OCI-LY1 (cell line): Measurements from ENCODE around the gene FAM184A.

Source experiments
- H2AFZ ChIP-seq: fragments of 200-600 bp; sonication (generic), shearing (Covaris generic); 2 replicates; pipeline ENCODE4 v1.6.0; 2014; ENCODE audit warnings: antibody characterized with exemption, mild to moderate bottlenecking, low read length
- H3F3A ChIP-seq: fragments of 200-600 bp; sonication (generic), shearing (Covaris generic); 2 replicates; pipeline ENCODE4 v1.6.0; 2014; ENCODE audit warnings: mild to moderate bottlenecking, antibody characterized with exemption, low read length, moderate library complexity; ENCODE audit not compliant: insufficient read depth
- H3K27ac ChIP-seq: fragments of 200-600 bp; sonication (generic); 2 replicates; pipeline ENCODE4 v1.5.1; 2014; ENCODE audit warnings: low read length, mixed run types, mild to moderate bottlenecking, low read depth; ENCODE audit not compliant: poor library complexity, severe bottlenecking
- H3K27me3 ChIP-seq: fragments of 200-600 bp; sonication (generic); 2 replicates; pipeline ENCODE4 v1.6.0; 2014; ENCODE audit warnings: antibody characterized with exemption, mild to moderate bottlenecking, low read length, moderate library complexity; ENCODE audit not compliant: insufficient read depth
- H3K36me3 ChIP-seq: fragments of 200-600 bp; sonication (generic); 2 replicates; pipeline ENCODE4 v1.6.1; 2014; ENCODE audit warnings: mild to moderate bottlenecking, antibody characterized with exemption, low read length, moderate library complexity, mixed read lengths; ENCODE audit not compliant: insufficient read depth
- H3K4me1 ChIP-seq: fragments of 200-600 bp; sonication (generic); 2 replicates; pipeline ENCODE4 v1.5.1; 2014; ENCODE audit warnings: mild to moderate bottlenecking, low read length, moderate library complexity; ENCODE audit not compliant: insufficient read depth, severe bottlenecking
- H3K4me2 ChIP-seq: fragments of 200-600 bp; sonication (generic), shearing (Covaris generic); 2 replicates; pipeline ENCODE4 v1.6.1; 2014; ENCODE audit warnings: low read length
- H3K4me3 ChIP-seq: fragments of 200-600 bp; sonication (generic); 2 replicates; pipeline ENCODE4 v1.5.1; 2014; ENCODE audit warnings: low read length, low read depth, mild to moderate bottlenecking, mixed read lengths; ENCODE audit not compliant: poor library complexity, severe bottlenecking
- H3K79me2 ChIP-seq: fragments of 200-600 bp; shearing (Covaris generic); 2 replicates; pipeline ENCODE4 v1.6.1; 2016; ENCODE audit warnings: mixed run types, low read length, mixed read lengths; ENCODE audit not compliant: insufficient read depth
- H3K9ac ChIP-seq: fragments of 200-600 bp; sonication (generic), shearing (Covaris generic); 2 replicates; pipeline ENCODE4 v1.6.1; 2014; ENCODE audit warnings: mild to moderate bottlenecking, low read length, mixed read lengths
- H3K9me2 ChIP-seq: fragments of 200-600 bp; sonication (generic), shearing (Covaris generic); 2 replicates; pipeline ENCODE4 v1.6.1; 2014; ENCODE audit warnings: low read depth, mild to moderate bottlenecking, low read length, mixed read lengths
- H3K9me3 ChIP-seq: fragments of 200-600 bp; shearing (Covaris generic); 2 replicates; pipeline ENCODE4 v1.6.1; 2014; ENCODE audit warnings: low read length, mixed read lengths
- H4K20me1 ChIP-seq: fragments of 200-600 bp; sonication (generic), shearing (Covaris generic); 2 replicates; pipeline ENCODE4 v1.6.0; 2016; ENCODE audit warnings: mild to moderate bottlenecking, low read length; ENCODE audit not compliant: insufficient read depth
- CTCF ChIP-seq: fragments of 200-600 bp; sonication (generic), shearing (Covaris generic); IDR thresholded peaks from 2 replicates; pipeline ENCODE4 v1.5.1; 2017; ENCODE audit warnings: mild to moderate bottlenecking, antibody characterized with exemption, low read length, moderate library complexity, mixed read lengths
- EZH2 ChIP-seq: fragments of 200-600 bp; sonication (generic), shearing (Covaris generic); IDR thresholded peaks from 2 replicates; pipeline ENCODE4 v1.8.0; 2017; ENCODE audit warnings: borderline replicate concordance, mixed run types, mild to moderate bottlenecking, antibody characterized with exemption, low read length, moderate library complexity, mixed read lengths

FAM184A gene

GRCh38 chr6:119112812-119113530 is 34.5 kb upstream of the FAM184A start:
- H3K4me2 ChIP-seq, result no peak overlapping the region
- H3K4me3 ChIP-seq, result no peak overlapping the region
- H3K9me2 ChIP-seq, result no peaks in the 10 kb centered on the region
- H3K4me1 ChIP-seq, result peaks cover 8% of the 10 kb centered on the region
- no peaks in the 10 kb centered on the region for H4K20me1 ChIP-seq
- no peaks in the 10 kb centered on the region for H3K9me3 ChIP-seq
- H3K9ac ChIP-seq, result no peak overlapping the region
- no peak overlapping the region for H3K27ac ChIP-seq
- no peaks in the 10 kb centered on the region for H3F3A ChIP-seq
- TF ChIP-seq EZH2, result no peak
- no peaks in the 10 kb centered on the region for H3K36me3 ChIP-seq
- no peak overlapping the region for H2AFZ ChIP-seq
- H3K79me2 ChIP-seq, result no peaks in the 10 kb centered on the region
- peaks cover 3% of the 10 kb centered on the region; the same call in 1 of the 2 replicates for H3K27me3 ChIP-seq

- Histone ChIP-seq H4K20me1 (no peaks in the 10 kb centered on the region), H2AFZ (peak overlapping the region; percentile 48; the same call in 1 of the 2 replicates), H3K9ac (no peak overlapping the region), H3K4me2 (no peak overlapping the region), H3K4me3 (no peak overlapping the region), H3K36me3 (no peaks in the 10 kb centered on the region), H3K27ac (no peak overlapping the region), H3K79me2 (no peaks in the 10 kb centered on the region), H3K9me2 (no peaks in the 10 kb centered on the region), H3K27me3 (no peaks in the 10 kb centered on the region), H3K9me3 (no peaks in the 10 kb centered on the region), H3F3A (no peaks in the 10 kb centered on the region), H3K4me1 (peaks cover 8% of the 10 kb centered on the region)
- TF ChIP-seq EZH2 (no peak), CTCF (peak; percentile 70)
These were observed 32.4 kb upstream of the FAM184A start for GRCh38 chr6:119110601-119111548.

- H3K9me2 ChIP-seq, result no peaks in the 10 kb centered on the region
- H3K9ac ChIP-seq, result no peak overlapping the region
- no peaks in the 10 kb centered on the region for H3K79me2 ChIP-seq
- H3K27me3 ChIP-seq, result no peaks in the 10 kb centered on the region
- H3K9me3 ChIP-seq, result no peaks in the 10 kb centered on the region
- peaks cover 8% of the 10 kb centered on the region for H3K4me1 ChIP-seq
- no peaks in the 10 kb centered on the region for H3F3A ChIP-seq
- H3K27ac ChIP-seq, result no peak overlapping the region
- H2AFZ ChIP-seq, result peak overlapping the region; percentile 48; the same call in 1 of the 2 replicates
- H4K20me1 ChIP-seq, result no peaks in the 10 kb centered on the region
- no peak overlapping the region for H3K4me3 ChIP-seq
- H3K4me2 ChIP-seq, result no peak overlapping the region
- H3K36me3 ChIP-seq, result no peaks in the 10 kb centered on the region
- TF ChIP-seq CTCF (no peak), EZH2 (no peak)
These were observed 31.3 kb upstream of the FAM184A start for GRCh38 chr6:119109654-119110325.
